GM23338 (cell line): Measurements from ENCODE around the gene SNX5. TPM values are rescaled to one million over a fixed set of nuclear protein-coding genes. Genes with fewer than 3 reads are reported as not detected.
A peak's percentile ranks its signal among the peaks of the same experiment; 100 is the strongest.

Experiments used
- ATAC-seq: fragments of 200-7000 bp; cut with Tn5 transposase; 3 replicates; pipeline ENCODE4 v1.9.1; 2020
- DNase-seq: peaks from one replicate; pipeline ENCODE4 v3.0.0-alpha.2; 2015; ENCODE audit warnings: low spot score
- H2AFZ ChIP-seq: fragments of 200-600 bp; sonication (generic); 2 replicates; pipeline ENCODE4 v1.8.0; 2016; ENCODE audit warnings: antibody characterized with exemption, mild to moderate bottlenecking, moderate library complexity
- H3F3A ChIP-seq: fragments of 200-600 bp; sonication (generic); replicated peaks from 2 replicates; pipeline ENCODE4 v1.8.0; 2017; ENCODE audit warnings: antibody characterized with exemption, mixed run types, low read depth
- H3K27ac ChIP-seq: fragments of 200-600 bp; sonication (generic); 2 replicates; pipeline ENCODE4 v1.6.1; 2016; ENCODE audit warnings: low read depth
- H3K27me3 ChIP-seq: fragments of 200-600 bp; sonication (generic); 2 replicates; pipeline ENCODE4 v1.8.0; 2016; ENCODE audit warnings: mild to moderate bottlenecking, mixed run types, moderate library complexity; ENCODE audit not compliant: insufficient read depth
- H3K36me3 ChIP-seq: fragments of 200-600 bp; sonication (generic); 2 replicates; pipeline ENCODE4 v1.8.0; 2016; ENCODE audit warnings: mild to moderate bottlenecking; ENCODE audit not compliant: insufficient read depth
- H3K4me1 ChIP-seq: fragments of 200-600 bp; sonication (generic); 2 replicates; pipeline ENCODE4 v1.8.0; 2016; ENCODE audit warnings: mild to moderate bottlenecking, moderate library complexity; ENCODE audit not compliant: insufficient read depth
- H3K4me2 ChIP-seq: fragments of 200-600 bp; sonication (generic); 2 replicates; pipeline ENCODE4 v1.7.1; 2017; ENCODE audit warnings: mixed run types
- H3K4me3 ChIP-seq: fragments of 200-600 bp; sonication (generic); 2 replicates; pipeline ENCODE4 v1.6.1; 2016; ENCODE audit warnings: mixed run types
- H3K79me2 ChIP-seq: fragments of 200-600 bp; sonication (generic); replicated peaks from 2 replicates; pipeline ENCODE4 v1.8.0; 2017; ENCODE audit warnings: mild to moderate bottlenecking; ENCODE audit not compliant: insufficient read depth
- H3K9me2 ChIP-seq: fragments of 200-600 bp; sonication (generic); 2 replicates; pipeline ENCODE4 v1.8.0; 2017; ENCODE audit not compliant: insufficient read depth
- H4K20me1 ChIP-seq: fragments of 200-600 bp; sonication (generic); replicated peaks from 2 replicates; pipeline ENCODE4 v1.8.0; 2017; ENCODE audit warnings: mild to moderate bottlenecking; ENCODE audit not compliant: insufficient read depth
- H3K27ac Mint-ChIP-seq: 2 replicates; pipeline ENCODE4 v1.8.0; 2020; ENCODE audit warnings: inconsistent platforms, mild to moderate bottlenecking, moderate library complexity, mixed read lengths
- H3K27me3 Mint-ChIP-seq: 3 replicates; pipeline ENCODE4 v1.8.0; 2022; ENCODE audit warnings: low read depth, mild to moderate bottlenecking, moderate library complexity, mixed read lengths, inconsistent platforms; ENCODE audit not compliant: insufficient read depth, poor library complexity
- H3K36me3 Mint-ChIP-seq: 3 replicates; pipeline ENCODE4 v1.8.0; 2021; ENCODE audit warnings: low read depth, mild to moderate bottlenecking, inconsistent platforms, moderate library complexity, mixed read lengths
- H3K4me1 Mint-ChIP-seq: 3 replicates; pipeline ENCODE4 v1.8.0; 2020; ENCODE audit warnings: mild to moderate bottlenecking, inconsistent platforms, mixed read lengths
- H3K4me3 Mint-ChIP-seq: 3 replicates; pipeline ENCODE4 v1.8.0; 2021; ENCODE audit warnings: moderate library complexity, mild to moderate bottlenecking, inconsistent platforms, mixed read lengths
- H3K9me3 Mint-ChIP-seq: 3 replicates; pipeline ENCODE4 v1.8.0; 2020; ENCODE audit warnings: moderate library complexity, mild to moderate bottlenecking, inconsistent platforms, mixed read lengths
- CTCF ChIP-seq, 2 experiments: fragments of 200-600 bp in 1 of 2; sonication (generic) in 1 of 2; conservative IDR thresholded peaks; 2 replicates each; pipeline versions ENCODE4 v1.5.1 to v1.6.1; 2016 to 2017; ENCODE audit warnings: antibody characterized with exemption in 2 of 2, low read depth in 2 of 2, mild to moderate bottlenecking in 2 of 2, moderate library complexity in 1 of 2
- EZH2phosphoT487 ChIP-seq: fragments of 200-600 bp; sonication (generic); IDR thresholded peaks from one replicate; pipeline ENCODE4 v1.8.1; 2018; ENCODE audit warnings: antibody characterized with exemption; ENCODE audit not compliant: unreplicated experiment
- NANOG ChIP-seq: IDR thresholded peaks from 2 replicates; pipeline ENCODE4 v1.6.1; 2016; ENCODE audit warnings: antibody characterized with exemption, borderline replicate concordance
- STAT1 ChIP-seq: IDR thresholded peaks from one replicate; pipeline ENCODE4 v1.6.1; 2016; ENCODE audit warnings: antibody characterized with exemption; ENCODE audit not compliant: unreplicated experiment
- ZNF331 ChIP-seq: fragments of 250-450 bp; sonication (Bioruptor Pico); IDR thresholded peaks from 2 replicates; pipeline ENCODE4 v1.5.0; 2020; ENCODE audit warnings: low read depth, mild to moderate bottlenecking, moderate library complexity
- ZNF462 ChIP-seq: fragments of 250-450 bp; sonication (Bioruptor Pico); IDR thresholded peaks from 2 replicates; pipeline ENCODE4 v1.5.0; 2020; ENCODE audit warnings: mild to moderate bottlenecking, moderate library complexity
- polyA plus RNA-seq: library from polyadenylated mRNA; unstranded; fragments of >200 nt; fragmentation: Nextera tagmentation; extraction: Ambion mirVana; gene quantifications from 2 replicates; pipeline ENCODE4 v1.2.1, GENCODE V29; 2016
- total RNA-seq: library from RNA; depleted of rRNA; stranded (reverse); fragments of >200 nt; shearing (Covaris generic); gene quantifications from 2 replicates; pipeline ENCODE4 v1.2.3, GENCODE V29; 2014

SNX5 gene
- total and polyA plus RNA-seq, 2 experiments from 2014 or later: 167 to 287 TPM

- TF ChIP-seq ZNF462 (CRISPR knock-in tag) (no peak), NANOG (no peak)
Measured at GRCh38 chr20:17965042-17965697, 3.4 kb downstream of the SNX5 start (continued).

- Mint-ChIP-seq H3K4me3 (peak overlapping the region; percentile 84), H3K27ac (peak overlapping the region; percentile 62), H3K27me3 (peaks cover 23% of the 10 kb centered on the region), H3K36me3 (peaks cover 74% of the 10 kb centered on the region), H3K9me3 (peaks cover 5% of the 10 kb centered on the region; the same call in 2 of the 3 replicates), H3K4me1 (peaks cover 62% of the 10 kb centered on the region)
- Histone ChIP-seq H3K9me2 (no peaks in the 10 kb centered on the region), H3K36me3 (no peaks in the 10 kb centered on the region; the same call in 1 of the 2 replicates), H3K4me1 (peaks cover 66% of the 10 kb centered on the region), H3K27me3 (no peaks in the 10 kb centered on the region), H2AFZ (no peak overlapping the region), H3K4me2 (peak overlapping the region; percentile 77), H3K79me2 (peaks cover 96% of the 10 kb centered on the region), H3K4me3 (peak overlapping the region; percentile 70), H3F3A (0 out of 2 replicates have a peak, but pooled peaks cover 3% of the 10 kb centered on the region), H4K20me1 (peaks cover 69% of the 10 kb centered on the region), H3K27ac (peak overlapping the region; percentile 98; the same call in 1 of the 2 replicates)
- DNase-seq (no peak), ATAC-seq (no peak)
- TF ChIP-seq ZNF331: no peak
- TF ChIP-seq STAT1: no peak
- no peak for TF ChIP-seq CTCF (conservative IDR thresholded peaks at IDR 0.05; ENCODE audit: low read depth in 2 of 2)
- no peak for TF ChIP-seq ZNF462 (CRISPR knock-in tag)
- no peak for TF ChIP-seq EZH2phosphoT487
Measured at GRCh38 chr20:17964632-17965031, 4.0 kb downstream of the SNX5 start.
